ENCODE measurements around the gene SEZ6L2.

Gene SEZ6L2

DNA sequence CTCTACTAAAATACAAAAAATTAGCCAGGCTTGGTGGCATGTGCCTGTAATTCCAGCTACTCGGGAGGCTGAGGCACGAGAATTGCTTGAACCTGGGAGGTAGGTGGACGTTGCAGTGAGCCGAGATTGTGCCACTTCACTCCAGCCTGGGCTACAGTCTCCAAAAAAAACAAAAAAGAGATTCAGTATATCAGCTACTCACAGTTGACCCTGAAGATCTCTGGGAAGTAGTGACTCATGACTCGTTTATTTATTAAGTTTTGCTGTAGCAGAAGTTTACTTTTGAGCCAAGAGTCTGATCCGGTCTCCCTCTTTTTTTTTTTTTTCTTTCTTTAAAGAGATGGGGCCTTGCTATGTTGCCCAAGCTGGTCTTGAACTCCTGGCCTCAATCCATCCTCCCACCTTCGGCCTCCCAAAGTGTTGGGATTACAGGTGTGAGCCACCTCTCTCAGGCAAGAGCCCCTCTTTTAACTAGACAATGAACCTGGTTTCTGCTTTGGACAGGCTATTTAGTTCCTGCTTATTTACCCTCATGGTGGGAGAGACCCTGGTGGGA, 74.7 kb downstream of the SEZ6L2 start:
- DNase-seq (ENCODE audit: low spot score), result no peak

DNA sequence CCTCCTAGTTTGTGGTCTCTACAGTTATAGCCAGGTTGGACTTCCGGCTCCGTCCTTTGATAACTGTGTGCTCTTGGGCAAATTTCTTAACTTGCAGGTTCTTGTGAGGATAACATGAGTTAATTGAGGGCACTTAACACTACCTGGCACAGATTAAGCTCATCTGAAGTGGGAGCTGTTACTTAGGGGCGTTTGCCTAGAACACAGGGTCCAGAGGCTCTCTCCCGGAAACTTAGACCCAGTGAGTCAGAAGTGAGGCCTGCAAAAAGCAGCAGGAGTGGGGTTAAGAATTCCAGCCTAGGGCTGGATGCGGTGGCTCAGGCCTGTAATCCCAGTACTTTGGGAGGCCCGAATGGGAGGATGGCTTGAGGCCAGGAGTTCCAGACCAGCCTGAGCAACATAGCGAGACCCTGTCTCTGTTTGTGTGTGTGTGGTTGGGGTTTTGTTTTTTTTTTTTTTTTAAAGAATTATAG, 77.7 kb downstream of the SEZ6L2 start:
- DNase-seq (ENCODE audit: low spot score), result no peak

Measured in CD4-positive, alpha-beta T cell treated with Interleukin-2 at 100 ng/mL for 4 hours (primary cell).